GM13977 (cell line): ENCODE measurements around the gene FGD4.
"Not testable (repeated sequence)": the region's sequence is repeated elsewhere in the genome, so short reads cannot be mapped to it uniquely, and the experiment has no call there.

Experiments
- DNase-seq: peaks from one replicate; pipeline ENCODE4 v3.0.0; 2012; ENCODE audit warnings: low spot score
- CTCF ChIP-seq: IDR thresholded peaks from 2 replicates; pipeline ENCODE4 v1.5.1; 2012; ENCODE audit warnings: mild to moderate bottlenecking, control low read depth; ENCODE audit not compliant: insufficient read depth; ENCODE audit errors: extremely low read depth, missing control alignments
- in situ Hi-C: fragments of 300-500 bp; cut with MboI; formaldehyde crosslinking; loops from one replicate; pipeline ENCODE4 v1.12.0; 2022; ENCODE audit warnings: low sequenced_read_pairs, low pct_unique_long_range_greater_than_20kb, mixed read lengths, inconsistent platforms; ENCODE audit not compliant: unreplicated experiment

The FGD4 gene

GRCh38 chr12:32501835-32502333 is 102.5 kb downstream of the FGD4 start:
- no peak for TF ChIP-seq CTCF
- no peak for DNase-seq
- in situ Hi-C loops = no loop called here

- DNase-seq = no peak
- in situ Hi-C loops = no loop called here
- TF ChIP-seq CTCF = no peak
Observed at GRCh38 chr12:32502693-32503502, 103.5 kb downstream of the FGD4 start.

- no peak for TF ChIP-seq CTCF
- DNase-seq = no peak
- in situ Hi-C loops = no loop called here
Observed at GRCh38 chr12:32503730-32504129, 104.4 kb downstream of the FGD4 start.

GRCh38 chr12:32504591-32504990 is 105.2 kb downstream of the FGD4 start:
- in situ Hi-C loops = no loop called here
- DNase-seq = no peak
- TF ChIP-seq CTCF = no peak

- no peak for TF ChIP-seq CTCF
- DNase-seq = no peak
- in situ Hi-C loops = no loop called here
Observed at GRCh38 chr12:32505067-32505945, 105.9 kb downstream of the FGD4 start.

GRCh38 chr12:32507096-32507941 is 108.0 kb downstream of the FGD4 start:
- DNase-seq, in situ Hi-C loops: not testable (repeated sequence)
